ENCODE data around the gene ZBTB14. TPM values are rescaled to one million over a fixed set of nuclear protein-coding genes. Genes with fewer than 3 reads are reported as not detected.

The ZBTB14 gene
- total RNA-seq, 1 donor from 2014 or later: 12.9 TPM

GRCh38 chr18:5239447-5239846, 56.1 kb downstream of the ZBTB14 start:
- FAIRE-seq: no peak
- Histone ChIP-seq H3K36me3 (ENCODE audit: control insufficient read depth, insufficient read depth, low read length) (no peaks in the 10 kb centered on the region), H3K27me3 (ENCODE audit: control insufficient read depth, insufficient read depth, low read length) (no peaks in the 10 kb centered on the region), H3K4me3 (ENCODE audit: low read depth, low read length) (peak overlapping the region; percentile 82)
- no peak for TF ChIP-seq CTCF (IDR thresholded peaks at IDR 0.05; ENCODE audit: insufficient read depth, low read length, severe bottlenecking)
- no peak for DNase-seq (ENCODE audit: low read depth)

Other genes with a start within 250 kb of the ZBTB14 start
- gene AKAIN1, start 98.5 kb downstream of the ZBTB14 start, total RNA-seq: not detected in 2 replicates
- gene EPB41L3, start 248.3 kb upstream of the ZBTB14 start, total RNA-seq: 0.53 and 7.4 TPM in 2 replicates